Epidermal melanocyte (primary cell): Measurements from ENCODE around the gene POLR2C.

Experiments
- DNase-seq: peaks from one replicate; pipeline ENCODE4 v3.0.0; 2011; ENCODE audit warnings: low spot score; ENCODE audit not compliant: insufficient read length

POLR2C gene

DNA sequence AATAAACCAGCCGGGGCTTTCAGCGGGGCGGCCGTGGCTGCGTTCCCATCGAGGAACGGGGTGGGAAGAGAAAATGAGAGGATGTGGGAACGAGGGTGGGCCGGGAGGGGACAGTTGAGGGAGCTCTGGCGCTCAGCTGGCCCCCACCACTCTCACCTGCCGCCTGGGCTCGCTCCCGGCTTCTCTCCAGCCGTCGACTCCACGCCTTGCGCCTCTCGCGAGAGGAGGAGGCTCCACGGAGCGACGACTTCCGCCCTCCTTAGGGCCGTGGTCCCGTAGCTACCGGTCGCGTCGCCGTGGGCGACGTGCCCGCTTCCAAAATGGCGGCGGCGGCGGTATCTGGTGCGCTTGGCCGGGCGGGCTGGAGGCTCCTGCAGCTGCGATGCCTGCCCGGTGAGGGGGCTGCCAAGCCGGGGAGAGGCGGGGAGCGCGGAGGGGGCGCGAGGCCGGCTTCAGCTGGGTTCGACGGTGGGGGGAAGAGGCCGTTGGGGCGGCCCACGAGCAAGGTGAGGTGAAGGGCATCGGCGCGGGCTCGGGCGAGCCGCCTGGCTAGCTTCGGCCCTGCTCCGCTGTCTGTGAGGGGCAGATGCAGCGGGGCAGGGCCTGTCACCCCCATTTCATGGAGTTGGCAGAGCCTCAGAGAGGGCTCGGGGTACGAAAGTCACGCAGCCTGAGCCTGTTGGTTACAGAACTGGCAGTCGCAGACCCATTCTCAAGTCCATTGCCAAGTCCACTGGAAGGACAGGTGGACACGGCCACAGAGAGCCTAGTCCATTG, 15.1 kb upstream of the POLR2C start, which contains the start of the genes CIAPIN1 and COQ9:
Gene CIAPIN1, minus strand, starts transcription at position 200 of the 777 bp plus-strand sequence. CDS start 6,457 bp downstream, outside the sequence.
Gene COQ9, plus strand, starts transcription at position 294 of the 777 bp plus-strand sequence. Its CDS starts 27 bp downstream, at position 321.
- peak; percentile 88 for DNase-seq

DNA sequence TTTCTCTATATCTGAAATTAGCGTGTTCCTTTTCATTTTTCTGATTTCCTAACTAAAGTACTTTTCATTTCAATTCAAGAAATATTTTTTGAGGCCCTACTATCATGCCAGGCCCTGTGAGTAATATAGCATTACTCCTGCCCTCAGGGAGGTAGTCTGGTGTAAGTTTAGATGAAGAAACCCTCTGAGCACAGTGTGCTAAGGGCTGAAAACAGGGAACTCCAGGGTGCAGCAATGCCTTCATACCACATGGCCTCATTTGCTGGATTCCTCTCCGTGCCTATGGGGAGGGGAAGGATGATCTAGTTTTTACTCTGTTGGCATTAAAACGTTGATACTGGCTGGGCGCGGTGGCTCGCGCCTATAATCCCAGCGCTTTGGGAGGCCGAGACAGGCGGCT, 10.5 kb upstream of the POLR2C start:
- no peak for DNase-seq

DNA sequence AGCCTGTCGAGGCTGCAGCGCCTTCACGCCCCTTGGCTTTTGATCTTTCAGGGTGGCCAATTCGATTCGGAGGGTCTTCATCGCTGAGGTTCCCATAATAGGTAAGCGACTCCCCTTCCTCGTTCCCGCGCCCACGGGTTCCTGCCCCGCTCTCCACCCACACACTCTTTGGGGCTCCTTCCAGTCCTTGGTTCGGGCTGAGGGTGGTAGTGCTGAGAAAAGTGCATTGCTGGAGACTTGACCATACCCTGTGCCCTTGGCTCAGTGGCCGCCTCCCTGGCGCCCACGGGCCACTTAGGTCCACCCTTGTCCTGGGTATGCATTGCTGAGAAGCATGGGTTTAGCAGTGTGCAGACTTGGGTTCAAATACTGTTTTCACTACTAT, 491 bp downstream of the POLR2C start:
- DNase-seq = no peak

DNA sequence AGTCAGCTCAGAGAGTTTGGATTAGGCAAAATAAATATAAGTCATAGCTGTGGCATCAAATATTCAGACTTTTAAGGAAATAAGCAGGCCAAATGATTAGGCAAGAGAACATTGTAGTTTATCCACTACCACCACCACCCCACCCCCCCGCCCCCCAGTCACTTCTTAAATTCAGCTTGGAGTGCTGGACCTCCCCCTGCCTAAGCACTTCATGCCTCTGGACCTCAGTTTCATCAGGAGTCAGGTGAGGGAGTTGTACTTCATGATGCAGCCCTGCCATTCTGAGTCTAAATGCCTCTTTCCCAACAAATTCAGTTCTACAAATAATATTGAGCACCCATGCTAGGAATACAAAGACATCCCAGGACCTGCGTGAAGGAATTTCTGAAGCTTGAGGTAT, 2.0 kb downstream of the POLR2C start:
- no peak for DNase-seq

DNA sequence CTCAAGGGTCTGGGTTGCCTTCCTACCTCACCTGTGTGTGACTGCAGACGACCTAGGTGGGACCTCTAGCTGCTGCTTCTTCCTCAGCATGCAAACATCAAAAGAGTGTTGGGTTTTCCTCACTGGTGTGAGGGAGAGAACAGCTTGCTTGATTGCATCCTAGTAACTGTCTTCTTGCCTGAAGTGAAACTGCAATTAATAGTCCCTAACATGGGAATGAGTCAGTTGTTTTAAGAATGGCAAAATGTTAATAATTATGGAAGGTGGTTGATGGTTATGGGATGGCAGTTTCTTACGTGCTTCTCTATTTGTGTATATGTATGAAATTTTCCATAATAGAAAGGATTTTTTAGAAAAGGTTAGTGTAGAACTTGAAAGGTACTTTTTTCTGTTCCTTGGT, 5.9 kb downstream of the POLR2C start:
- DNase-seq = no peak

DNA sequence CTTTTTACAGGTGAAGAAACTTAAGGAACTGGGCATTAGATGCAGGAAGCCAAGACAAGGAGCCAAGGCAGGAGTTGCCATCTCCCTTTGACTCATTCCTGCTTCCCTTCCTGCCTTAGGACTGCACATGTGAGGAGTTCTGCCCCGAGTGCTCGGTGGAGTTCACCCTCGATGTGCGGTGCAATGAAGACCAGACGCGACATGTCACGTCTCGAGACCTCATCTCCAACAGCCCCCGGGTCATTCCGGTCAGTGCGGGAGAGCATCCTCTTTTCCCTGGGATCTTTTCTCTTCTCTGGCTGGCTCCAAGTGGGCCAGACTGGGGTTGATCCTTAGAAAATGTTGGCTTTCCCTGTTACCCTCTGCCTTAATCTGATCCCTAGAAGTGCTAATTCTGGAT, 6.6 kb downstream of the POLR2C start:
- DNase-seq = no peak

DNA sequence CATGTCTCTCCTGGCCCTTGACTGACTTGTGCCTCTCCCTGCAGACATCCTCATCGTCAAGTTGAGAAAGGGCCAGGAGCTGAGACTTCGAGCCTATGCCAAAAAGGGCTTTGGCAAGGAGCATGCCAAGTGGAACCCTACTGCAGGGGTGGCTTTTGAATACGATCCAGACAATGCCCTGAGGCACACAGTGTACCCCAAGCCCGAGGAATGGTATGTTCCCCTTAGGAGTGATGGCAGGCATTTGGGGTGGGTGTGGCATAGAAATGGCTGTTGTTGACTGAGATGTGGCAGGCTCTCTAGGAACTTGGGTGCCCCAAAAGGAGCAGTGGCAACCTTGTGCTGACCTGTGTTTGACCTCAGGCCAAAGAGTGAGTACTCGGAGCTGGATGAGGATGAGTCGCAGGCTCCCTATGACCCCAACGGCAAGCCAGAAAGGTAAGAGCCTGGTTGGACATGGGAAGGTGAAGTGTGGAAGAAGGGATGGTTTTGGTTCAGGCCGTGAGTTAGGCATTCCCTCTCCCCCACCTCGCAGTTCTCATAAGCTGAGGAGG, 7.5 kb downstream of the POLR2C start:
- DNase-seq = no peak

DNA sequence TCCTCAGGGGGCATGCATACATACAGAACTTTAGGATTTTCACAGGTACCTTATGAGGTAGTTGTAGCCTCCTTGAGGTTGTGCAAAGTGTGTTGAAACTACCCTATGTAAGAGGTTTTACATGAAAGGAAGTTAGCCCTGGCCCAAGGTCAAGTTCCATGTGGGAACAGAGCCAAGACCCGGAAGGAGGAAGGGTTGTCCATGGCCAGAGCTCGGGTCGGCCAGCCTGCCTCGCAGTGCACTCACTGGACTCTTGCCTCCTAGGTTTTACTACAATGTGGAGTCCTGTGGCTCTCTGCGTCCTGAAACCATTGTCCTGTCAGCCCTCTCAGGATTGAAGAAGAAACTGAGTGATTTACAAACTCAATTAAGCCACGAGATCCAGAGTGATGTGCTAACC, 8.2 kb downstream of the POLR2C start:
- DNase-seq = no peak

DNA sequence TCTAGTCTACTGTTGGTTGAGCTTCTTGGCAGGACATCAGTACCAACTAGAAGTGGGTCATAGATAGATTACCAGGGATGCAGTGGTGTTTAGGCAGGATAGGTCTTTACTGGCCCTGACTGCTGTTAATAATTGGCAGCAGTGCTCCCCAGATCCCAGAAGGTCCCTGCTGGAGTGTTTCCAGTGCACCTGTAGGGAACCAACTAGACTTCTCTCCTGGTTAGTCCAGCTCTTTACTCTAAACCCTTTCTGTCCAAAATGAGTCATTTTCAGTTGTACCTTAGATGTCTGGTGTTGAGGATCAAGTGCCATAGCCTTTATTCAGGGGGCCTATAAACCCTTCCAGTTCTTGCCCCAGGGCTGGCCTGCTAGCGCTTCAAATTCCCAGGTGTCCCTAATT, 8.7 kb downstream of the POLR2C start:
- DNase-seq = no peak

DNA sequence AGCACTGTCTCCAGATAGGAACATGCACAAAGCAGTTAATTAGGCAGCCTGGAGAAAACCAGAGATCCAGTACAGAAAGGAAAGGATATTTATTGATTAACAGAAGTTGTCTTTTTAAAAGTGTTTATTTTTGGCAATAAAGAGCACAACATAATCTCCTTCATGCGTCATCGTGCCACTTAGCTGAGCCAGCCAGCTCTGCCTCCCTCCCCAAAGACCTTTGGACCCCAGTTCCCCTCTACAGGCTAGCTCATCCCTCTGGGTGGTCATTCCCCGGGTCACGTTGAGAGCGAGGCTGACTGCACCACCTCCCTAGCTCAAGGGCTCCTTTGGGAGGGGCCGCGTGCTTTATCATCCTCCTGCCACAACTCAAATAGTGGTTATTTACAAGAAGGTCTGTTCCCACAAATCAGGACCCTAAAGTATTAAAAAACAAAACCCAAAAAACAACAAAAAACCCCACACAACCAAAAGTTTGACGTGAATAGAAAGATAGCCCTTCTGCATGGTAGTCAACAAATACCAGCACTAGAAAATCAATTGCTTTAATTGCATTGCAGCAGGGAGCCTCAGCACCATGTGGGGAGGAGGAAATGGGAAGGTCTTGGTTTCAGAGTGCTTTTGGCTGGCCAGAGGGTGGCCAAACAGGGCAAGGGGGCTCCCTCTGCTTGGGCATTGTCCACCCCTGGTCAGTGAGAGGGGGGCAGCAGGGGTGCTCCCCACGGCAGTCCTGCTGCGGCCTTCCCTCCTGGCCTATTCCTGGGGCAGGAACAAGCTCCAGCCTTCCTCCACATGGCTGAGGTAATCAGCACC, 9.6 kb downstream of the POLR2C start:
- DNase-seq = no peak

DNA sequence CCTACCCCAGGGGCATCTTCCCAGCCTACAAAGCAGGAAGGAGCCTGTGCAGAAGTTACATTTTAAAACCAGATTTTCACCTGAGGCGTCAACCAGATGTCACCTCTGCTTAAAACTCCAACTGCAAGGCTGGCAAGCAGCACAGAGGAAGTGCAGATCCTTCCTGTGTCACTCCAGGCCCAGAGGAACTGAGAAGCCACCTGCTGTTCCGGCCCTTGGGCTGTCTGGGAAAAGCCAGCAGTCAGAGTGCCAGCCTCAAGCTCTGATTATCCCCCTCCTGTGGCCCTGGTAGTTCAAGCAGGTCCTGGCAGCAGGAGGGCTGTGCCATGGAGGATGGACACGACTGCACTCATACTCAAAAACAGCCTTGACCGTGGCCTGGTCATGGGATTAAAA, 10.2 kb downstream of the POLR2C start:
- DNase-seq = no peak

DNA sequence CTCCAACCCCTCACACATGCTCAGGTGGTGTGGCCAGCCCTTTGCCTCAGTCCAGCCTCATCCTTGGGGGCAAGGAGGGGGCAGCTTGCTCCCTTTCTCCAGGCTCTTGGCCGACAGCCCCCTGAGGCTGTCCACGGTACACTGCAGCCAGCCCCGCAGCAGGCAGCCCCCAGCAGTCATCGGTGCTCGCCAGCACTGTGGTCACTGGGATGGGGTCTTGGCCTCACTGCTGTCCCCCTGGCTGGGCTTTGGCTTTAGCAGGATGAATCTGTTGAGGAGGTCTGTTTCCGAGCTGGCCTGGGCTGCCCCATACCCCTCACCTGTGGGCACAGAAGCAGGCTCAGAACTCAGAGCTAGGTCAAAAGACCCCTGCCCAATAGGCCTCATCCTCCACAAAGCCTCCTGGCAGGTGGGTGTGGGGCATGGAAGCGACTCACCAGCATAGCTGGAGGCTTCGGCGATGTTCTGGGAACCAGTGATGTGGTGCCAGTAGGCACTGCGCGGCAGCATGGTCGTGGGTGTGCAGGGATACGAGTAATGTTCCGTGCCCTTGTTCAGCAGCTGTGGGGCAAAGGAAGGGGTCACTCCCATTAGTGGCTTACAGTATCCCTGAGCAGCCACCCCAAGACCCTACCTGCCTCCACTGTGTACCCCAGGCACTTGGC, 10.8 kb downstream of the POLR2C start:
- no peak for DNase-seq

DNA sequence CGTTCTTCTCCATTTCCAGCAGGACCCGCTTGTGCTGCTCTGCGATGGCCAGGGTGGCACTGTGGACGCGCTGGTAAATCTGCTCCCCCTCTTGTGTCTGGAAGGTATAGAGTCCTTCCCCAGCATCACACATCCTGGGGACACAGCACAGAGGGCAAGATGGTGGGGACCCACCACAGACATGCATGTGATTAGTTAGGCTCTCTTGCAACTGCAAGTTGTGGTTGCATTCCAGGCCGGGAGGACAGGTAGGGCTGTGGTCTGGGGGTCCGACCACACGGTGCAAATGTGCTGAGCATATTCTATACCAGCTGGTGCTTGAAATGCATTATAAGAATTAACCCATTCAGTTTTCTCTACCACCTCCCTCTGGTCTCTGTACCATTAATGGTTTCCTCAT, 11.4 kb downstream of the POLR2C start:
- DNase-seq = no peak

DNA sequence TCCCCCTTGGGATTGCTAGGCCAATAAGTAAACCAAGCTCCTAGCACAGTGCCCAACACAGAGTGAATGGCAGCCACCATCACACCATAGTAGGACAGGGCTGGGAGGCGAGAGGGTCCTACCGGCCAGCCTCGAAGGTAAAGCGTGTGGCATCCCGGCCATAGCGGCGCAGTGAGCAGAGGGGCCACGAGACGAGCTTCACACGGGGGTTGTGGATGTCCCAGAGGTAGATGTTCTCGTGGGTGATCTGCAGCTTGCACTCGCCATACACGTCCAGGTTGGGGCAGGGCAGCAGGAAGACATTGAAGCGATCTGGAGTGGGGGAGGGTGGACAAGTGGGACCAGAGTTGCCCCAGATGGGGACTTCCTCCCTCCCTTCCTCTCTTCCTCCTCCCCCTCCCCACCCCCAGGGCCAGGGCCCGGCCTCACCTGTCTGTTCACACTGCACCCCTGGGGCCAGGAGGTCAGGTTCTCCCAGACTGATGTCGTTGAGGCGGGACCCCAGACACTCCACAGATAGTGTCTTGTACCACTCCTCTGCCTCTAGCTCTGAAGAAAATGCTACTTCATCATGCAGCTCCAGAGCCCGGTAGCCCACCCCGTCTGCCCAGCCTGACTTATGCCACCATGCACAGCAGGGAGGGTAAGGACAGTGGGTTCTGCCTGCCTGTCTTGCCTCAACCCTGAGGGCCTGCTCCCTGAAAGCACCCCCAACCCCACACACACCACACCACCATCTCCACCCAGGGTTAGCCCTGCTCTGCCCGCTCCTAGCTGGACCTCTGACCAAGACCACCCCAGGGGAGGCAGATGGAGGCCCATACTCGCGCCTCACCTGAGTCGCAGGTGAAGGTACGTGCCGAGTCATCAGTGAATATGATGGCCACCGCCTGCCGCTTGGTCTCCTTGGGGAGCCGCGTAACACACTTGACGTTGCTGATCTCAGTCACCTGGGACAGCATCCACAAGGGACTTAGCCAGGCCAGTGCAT, 12.5 kb downstream of the POLR2C start:
- DNase-seq = no peak

DNA sequence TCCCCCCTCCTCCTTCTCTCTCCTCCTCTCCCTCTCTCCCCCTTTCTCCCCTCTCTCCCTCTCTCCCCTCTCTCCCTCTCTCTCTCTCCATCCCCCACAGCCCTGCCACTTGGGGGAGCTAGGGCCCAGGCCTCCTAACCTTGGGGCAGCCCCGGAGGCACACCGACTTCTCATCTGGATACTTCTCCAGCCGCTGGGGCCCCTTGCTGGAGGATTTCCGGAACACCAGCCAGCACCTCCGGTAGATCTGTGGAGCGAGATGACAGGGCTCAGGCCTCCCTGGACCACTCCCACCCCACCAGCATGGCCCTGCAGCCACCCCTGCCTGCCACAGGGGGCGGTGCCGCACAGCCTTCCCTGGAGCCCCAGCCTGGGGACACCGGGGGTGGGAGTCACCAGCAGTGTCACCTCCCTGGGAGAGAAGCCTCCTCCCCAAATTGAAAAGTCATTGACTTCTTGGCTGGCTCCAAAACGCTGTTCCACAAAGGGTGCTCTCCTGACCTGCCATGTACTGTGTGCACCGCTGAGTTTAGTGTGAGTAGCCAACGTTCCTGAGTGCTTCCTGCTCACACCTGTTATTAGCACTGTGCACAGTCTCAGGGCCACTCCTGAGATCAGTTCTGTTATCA, 13.3 kb downstream of the POLR2C start:
- no peak for DNase-seq

DNA sequence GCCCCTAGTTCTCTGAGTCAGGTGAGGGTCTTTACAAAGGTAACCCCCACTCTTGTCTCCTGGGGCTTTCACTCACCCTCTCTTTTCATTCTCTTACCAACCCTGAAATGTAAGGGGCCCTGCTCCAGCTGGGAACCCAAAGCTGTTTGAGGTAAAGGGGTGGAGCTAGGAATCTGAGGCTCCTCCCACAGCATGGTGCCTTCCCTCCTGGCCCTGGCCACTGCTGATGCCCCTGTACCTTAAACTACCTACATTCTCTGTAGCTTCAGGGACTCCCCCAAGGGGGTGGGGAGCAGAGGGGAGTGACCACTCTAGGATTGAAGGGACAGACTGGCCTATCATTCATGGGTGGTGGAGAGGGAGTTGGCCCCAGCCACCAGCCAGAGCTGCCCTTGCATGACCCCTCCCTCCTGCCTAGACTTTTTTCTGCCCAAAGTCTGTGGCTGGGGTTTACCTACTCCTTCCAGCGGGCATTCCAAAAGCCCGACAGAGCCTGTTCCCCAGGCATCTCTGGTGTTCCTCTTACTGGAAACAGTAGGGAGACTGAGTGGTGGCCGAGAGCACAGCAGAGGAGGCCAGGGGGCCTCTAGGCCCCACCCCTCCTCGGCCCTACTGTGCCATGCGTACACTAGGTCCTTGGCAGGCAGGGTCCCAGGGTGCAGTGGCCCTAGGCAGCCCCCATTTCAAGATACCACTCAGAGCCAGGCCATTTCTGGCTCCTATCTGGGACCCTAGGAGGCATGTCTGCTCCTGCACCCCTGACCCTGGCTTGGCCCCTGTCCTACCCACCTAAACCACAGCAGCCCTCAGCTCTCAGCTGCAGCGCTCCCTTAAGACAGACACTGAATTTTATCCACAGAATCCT, 14.3 kb downstream of the POLR2C start:
- DNase-seq = no peak

DNA sequence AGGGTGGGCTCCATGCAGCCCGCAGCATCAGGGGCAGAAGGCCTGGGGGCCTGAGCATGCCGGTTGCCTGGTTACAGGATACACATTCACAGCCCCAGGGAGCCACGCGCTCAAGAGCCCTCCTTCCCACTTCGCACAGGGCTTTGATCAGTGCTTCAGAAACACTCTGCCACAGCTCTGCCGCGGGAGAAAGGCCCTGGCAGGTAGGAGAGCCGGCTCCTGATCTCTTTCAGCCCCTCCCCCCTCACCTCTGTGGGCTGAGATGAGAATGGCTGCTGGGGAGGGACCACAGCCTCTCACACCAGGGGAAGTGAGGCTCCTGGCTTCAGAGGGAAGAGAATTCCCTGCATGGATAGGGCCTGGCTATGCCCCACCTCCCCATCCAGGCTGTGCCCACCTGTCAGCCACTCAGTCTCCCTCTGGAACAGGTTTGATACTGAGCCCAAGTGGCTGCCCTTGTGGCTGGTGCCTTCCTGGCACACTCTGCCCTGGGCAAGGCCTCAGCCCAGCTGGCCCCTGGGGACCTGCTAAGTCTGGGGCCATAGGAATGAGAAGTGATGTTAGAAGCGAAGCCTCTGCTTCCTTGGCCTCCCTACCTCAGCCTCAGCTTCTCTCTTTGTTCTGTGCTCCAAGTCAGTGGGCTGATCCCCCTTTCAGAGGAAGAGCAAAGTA, 15.2 kb downstream of the POLR2C start:
- DNase-seq = no peak

DNA sequence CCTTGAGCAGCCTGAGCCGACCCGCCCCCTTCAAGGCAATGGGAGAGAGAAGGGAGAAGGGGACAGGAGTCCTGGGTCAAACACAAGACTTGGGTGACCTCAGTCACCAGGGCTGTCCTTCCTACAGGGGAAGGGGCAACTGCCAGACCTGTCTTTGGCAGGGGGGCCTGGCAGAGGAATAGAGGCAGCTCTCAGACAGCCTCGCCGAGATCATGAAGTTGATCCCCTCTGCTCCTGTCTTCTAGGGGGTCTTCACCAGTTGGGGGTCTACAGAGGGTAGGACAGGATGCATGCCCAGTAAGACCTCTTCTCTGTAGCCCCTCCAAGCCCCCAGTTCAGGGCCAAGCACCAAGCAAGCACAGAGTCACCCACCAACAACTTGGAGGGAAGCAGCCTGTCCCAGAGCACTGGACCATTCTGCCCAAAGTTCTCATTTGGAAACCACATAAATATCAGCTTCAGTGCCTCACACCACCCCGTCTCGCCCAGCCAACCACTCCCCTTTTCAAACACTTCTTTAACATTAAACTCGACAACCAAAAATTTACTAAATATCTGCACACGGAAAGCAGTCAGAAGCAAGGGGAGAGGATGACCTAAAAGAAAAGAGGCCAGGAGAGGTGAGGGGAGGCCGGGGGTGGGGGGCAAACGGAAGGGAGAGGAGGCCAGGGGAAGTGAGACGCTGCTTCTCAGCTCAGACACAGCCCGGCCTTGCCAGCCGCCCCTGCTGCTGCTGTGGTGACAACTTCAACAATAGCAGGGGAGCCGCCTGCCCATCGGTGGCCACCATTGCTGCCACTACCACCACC, 16.1 kb downstream of the POLR2C start:
- DNase-seq = no peak
